Fibroblast of mammary gland (primary cell): ENCODE results near the gene CNTFR.

Source experiments
- DNase-seq: peaks from one replicate; pipeline ENCODE4 v3.0.0-alpha.2; 2010; ENCODE audit warnings: low read depth
- H3K4me3 ChIP-seq: 2 replicates; pipeline ENCODE4 v1.5.1; 2011; ENCODE audit warnings: low read depth, mild to moderate bottlenecking, low read length, moderate library complexity; ENCODE audit not compliant: control insufficient read depth
- CTCF ChIP-seq: conservative IDR thresholded peaks from 2 replicates; pipeline ENCODE4 v1.5.1; 2011; ENCODE audit warnings: low read depth, low read length, inconsistent platforms; ENCODE audit not compliant: control insufficient read depth, insufficient read depth

The CNTFR gene

DNA sequence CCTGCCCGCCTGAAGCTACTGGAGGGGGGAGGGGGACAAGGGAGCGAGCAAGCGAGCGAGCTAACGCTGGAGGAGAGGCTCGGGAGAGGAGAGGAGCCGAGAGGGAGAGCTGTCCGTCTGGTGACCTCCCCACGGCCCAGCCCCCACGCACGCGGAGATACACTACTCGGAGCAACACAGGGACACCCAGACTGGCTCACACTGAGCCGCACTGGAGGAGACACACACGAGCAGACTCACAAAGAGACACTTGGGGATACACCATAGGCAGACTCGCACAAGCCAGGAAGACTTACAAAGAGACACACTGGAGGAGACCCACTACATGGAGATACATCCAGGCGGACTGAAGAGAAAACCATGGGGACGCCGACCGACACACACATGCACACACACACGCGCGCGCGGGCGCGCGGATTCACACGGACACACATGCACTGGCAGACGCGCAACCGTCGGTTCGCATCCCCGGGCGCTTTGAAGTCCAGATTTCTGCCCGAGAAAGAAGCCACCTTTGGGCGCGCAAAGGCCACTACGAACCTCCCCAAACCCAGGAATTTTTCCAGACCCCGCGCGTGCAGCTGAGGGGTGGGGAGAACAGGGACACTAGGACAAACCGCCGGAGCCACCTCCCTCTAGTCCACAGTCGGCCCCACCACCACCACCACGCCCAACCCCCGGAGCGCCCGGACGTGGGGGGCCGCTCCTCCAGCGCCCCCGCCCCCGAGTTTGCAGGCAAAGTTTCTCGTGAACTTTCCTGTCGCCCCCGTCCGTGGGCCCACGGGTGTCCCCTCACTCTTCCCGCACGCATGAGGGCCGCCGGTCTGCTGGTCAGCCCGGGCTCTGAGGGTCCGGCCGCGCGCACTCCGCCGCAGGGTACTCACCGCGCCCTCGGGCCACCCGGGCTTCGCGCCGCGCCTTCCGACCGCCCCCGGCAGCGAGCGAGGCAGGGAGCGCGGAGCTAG lies 571 bp downstream of the CNTFR start:
- no peak for DNase-seq
- H3K4me3 ChIP-seq, result no peak overlapping the region
- no peak for TF ChIP-seq CTCF

- H3K4me3 ChIP-seq, result no peak overlapping the region
These were observed 2.3 kb downstream of the CNTFR start for GRCh38 chr9:34587271-34587670.

GRCh38 chr9:34585946-34586669 lies 3.4 kb downstream of the CNTFR start:
- no peak for DNase-seq
- no peak for TF ChIP-seq CTCF
- no peak overlapping the region for H3K4me3 ChIP-seq

More at GRCh38 chr9:34587271-34587670, 2.3 kb downstream of the CNTFR start:
- no peak for TF ChIP-seq CTCF
- DNase-seq, result no peak

GRCh38 chr9:34584970-34585369 lies 4.6 kb downstream of the CNTFR start:
- H3K4me3 ChIP-seq, result no peak overlapping the region
- DNase-seq, result no peak
- no peak for TF ChIP-seq CTCF

DNA sequence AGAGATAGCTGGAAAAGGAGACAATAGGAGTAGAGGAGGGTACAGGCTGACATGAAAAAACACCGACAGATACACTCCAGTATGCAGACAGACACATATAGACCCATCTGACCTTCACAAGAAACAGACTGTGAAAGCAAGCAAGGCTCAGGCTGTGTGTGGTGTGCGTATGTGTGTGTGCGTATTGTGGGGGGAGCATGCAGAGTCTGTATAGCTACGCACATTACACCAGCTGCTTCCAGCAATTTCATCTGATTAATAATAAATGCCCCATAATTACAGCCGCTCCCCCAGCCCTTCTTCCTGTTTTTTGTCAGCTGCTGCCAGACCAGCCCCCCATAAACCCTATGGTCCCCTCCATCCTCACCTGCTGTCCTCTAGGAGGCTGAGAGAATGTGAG lies 6.7 kb downstream of the CNTFR start:
- no peak overlapping the region for H3K4me3 ChIP-seq
- DNase-seq, result no peak
- TF ChIP-seq CTCF, result no peak

GRCh38 chr9:34581318-34581717 lies 8.2 kb downstream of the CNTFR start:
- no peak overlapping the region for H3K4me3 ChIP-seq
- no peak for DNase-seq
- TF ChIP-seq CTCF, result no peak
